Transverse colon (tissue), 3 donors: Measurements from ENCODE around the gene LEF1.

ENCODE experiments used
- POLR2A ChIP-seq: fragments of 450-650 bp; IDR thresholded peaks from one replicate; pipeline ENCODE4 v1.6.1; 2016; ENCODE audit warnings: antibody characterized with exemption, mild to moderate bottlenecking, moderate library complexity
- TF ChIP-seq, protein P1 (sequence below), 5 experiments: fragments of 200-600 bp in 3 of 5; fragments of 450-650 bp in 2 of 5; sonication (generic) in 3 of 5; IDR thresholded peaks; 1 replicate in 2 of 5; 2 replicates in 3 of 5; pipeline ENCODE4 v1.5.1; 2016 to 2017; ENCODE audit warnings: antibody characterized with exemption in 5 of 5, inconsistent platforms in 3 of 5, mild to moderate bottlenecking in 2 of 5, moderate library complexity in 1 of 5

DNA sequence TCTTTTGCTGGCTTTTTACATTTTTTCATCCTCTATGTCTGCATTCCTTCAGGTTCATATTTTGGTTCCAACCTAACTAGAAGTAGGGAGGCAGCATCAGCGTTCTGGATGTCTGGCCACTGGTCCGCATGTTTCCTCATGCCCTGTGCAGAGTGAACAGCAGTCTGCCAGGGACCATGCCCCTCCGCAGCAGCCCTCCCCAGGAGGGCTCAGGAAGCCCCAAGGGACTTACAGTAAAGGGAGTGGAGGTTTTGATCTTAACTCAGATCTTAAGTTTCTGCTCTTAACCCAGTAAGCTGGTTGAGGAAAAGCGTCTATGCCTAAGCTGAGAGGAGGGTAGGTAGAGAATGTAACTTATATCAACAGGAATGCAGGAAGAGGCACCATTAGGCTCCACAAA is 45.0 kb upstream of the LEF1 start:
- TF ChIP-seq, protein P1, sequence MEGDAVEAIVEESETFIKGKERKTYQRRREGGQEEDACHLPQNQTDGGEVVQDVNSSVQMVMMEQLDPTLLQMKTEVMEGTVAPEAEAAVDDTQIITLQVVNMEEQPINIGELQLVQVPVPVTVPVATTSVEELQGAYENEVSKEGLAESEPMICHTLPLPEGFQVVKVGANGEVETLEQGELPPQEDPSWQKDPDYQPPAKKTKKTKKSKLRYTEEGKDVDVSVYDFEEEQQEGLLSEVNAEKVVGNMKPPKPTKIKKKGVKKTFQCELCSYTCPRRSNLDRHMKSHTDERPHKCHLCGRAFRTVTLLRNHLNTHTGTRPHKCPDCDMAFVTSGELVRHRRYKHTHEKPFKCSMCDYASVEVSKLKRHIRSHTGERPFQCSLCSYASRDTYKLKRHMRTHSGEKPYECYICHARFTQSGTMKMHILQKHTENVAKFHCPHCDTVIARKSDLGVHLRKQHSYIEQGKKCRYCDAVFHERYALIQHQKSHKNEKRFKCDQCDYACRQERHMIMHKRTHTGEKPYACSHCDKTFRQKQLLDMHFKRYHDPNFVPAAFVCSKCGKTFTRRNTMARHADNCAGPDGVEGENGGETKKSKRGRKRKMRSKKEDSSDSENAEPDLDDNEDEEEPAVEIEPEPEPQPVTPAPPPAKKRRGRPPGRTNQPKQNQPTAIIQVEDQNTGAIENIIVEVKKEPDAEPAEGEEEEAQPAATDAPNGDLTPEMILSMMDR (IDR thresholded peaks at IDR 0.05): no peak
- no peak for TF ChIP-seq POLR2A
